Hindlimb muscle (tissue), 1 donor: ENCODE results near the gene NAALADL1. TPM values are rescaled to one million over a fixed set of nuclear protein-coding genes. Genes with fewer than 3 reads are reported as not detected.
"Not testable (repeated sequence)": the region's sequence is repeated elsewhere in the genome, so short reads cannot be mapped to it uniquely, and the experiment has no call there.

Source experiments
- DNase-seq: peaks from one replicate; pipeline ENCODE4 v3.0.0-alpha.2; 2013
- polyA plus RNA-seq: library from polyadenylated mRNA; unstranded; fragments of 120-200 nt; gene quantifications from one replicate; pipeline ENCODE4 v1.2.1, GENCODE V29; 2013; ENCODE audit not compliant: insufficient read length

NAALADL1 gene
- polyA plus RNA-seq, 1 donor, result 7.4 TPM

- DNase-seq, result no peak
Observed at GRCh38 chr11:65008873-65009272, 49.5 kb downstream of the NAALADL1 start.

- no peak for DNase-seq
Observed at GRCh38 chr11:65008016-65008415, 50.3 kb downstream of the NAALADL1 start.

- not testable (repeated sequence) for DNase-seq
Observed at GRCh38 chr11:65003968-65004367, 54.4 kb downstream of the NAALADL1 start.

GRCh38 chr11:65003282-65003681 lies 55.1 kb downstream of the NAALADL1 start:
- DNase-seq, result no peak

DNA sequence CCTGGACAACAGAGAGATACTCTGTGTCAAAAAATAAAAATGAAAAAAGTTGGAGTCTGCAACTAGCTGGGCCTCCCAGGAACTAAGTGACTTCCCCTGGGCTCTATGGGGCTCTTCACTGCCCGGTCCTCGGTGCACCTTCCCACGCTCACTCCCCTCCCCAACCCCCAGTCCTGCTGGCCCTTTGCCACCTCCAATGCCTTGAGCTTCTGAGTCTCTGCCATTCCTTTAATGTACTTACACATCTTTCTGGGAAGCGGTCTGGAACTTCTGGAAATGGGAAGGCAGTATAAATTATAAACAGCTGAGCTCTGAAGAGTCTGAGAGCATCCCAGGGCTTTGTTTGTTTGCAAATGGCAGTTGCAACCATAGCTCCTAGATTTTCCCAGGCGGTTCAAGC lies 55.6 kb downstream of the NAALADL1 start:
- DNase-seq, result no peak

DNA sequence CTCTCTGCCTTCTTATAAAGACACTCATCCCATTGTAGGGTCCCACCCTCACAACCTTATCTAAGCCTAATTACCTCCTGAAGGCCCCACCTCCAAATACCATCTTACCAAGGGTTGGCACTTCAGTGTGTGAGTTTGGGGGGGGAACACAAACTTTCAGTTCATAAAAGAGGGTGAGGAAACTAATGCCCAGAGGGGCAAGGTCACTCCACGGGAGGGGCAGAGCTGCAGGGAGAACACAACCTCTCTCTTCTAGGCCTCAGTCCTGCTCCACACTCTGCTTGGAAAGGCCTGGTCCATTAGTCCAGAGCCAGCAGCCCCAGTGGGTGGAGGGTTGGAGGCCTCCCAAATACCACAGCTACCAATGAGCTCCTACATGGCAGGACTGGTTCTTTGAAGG lies 58.9 kb downstream of the NAALADL1 start:
- DNase-seq, result no peak

- DNase-seq, result no peak
Observed at GRCh38 chr11:64998690-64999431, 59.5 kb downstream of the NAALADL1 start.

- no peak for DNase-seq
Observed at GRCh38 chr11:64998141-64998540, 60.2 kb downstream of the NAALADL1 start.

DNA sequence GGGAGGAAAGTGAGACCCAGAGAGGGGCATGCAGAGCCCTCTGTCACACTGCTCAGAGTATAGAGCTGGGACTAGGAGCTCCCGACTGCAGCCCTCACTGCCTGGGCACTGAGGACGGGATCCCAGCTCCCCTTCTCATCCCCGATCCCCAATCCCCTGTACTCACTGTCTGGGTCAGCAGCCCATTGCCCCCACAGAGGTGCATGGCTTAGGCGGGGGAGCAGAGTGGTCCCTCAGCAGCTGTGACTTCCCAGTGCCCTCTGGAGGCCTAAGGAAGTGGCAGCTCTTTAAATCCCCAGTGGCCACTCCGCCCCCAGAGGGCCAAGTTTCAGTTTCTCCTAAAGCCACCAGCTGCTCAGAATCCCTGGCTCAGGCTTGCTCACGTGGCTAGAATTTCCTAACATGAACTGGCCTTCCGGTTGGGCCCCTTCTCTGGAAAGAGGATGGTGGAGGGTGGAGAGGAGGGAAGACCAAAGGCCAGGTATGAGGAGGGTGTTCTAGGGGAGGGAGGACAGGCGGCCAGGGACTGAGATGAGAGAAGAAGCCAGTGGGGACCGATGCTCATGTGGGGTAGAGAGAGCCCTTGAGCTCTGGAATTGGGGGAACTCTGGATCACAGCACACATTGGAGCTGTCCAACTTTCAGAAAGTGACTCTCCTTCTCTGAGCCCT lies 61.5 kb downstream of the NAALADL1 start, which contains the start of gene BATF2:
TSS of gene BATF2 (minus strand) at position 262 of the 671 bp plus-strand sequence. CDS start at position 205, 57 bp downstream.
- DNase-seq, result no peak

GRCh38 chr11:64996327-64996709 lies 62.0 kb downstream of the NAALADL1 start:
- no peak for DNase-seq

Other genes starting within 250 kb of the NAALADL1 start
- gene MEN1, start 248.0 kb downstream of the NAALADL1 start, polyA plus RNA-seq, result 22.3 TPM
- 1.0 TPM for gene CDC42BPG, start 213.9 kb downstream of the NAALADL1 start, polyA plus RNA-seq
- gene EHD1, start 179.9 kb downstream of the NAALADL1 start, polyA plus RNA-seq, result 133 TPM
- 15.3 TPM for gene ATG2A, start 141.3 kb downstream of the NAALADL1 start, polyA plus RNA-seq
- gene PPP2R5B, start 133.9 kb downstream of the NAALADL1 start, polyA plus RNA-seq, result 11.5 TPM
- not detected for gene GPHA2, start 122.7 kb downstream of the NAALADL1 start, polyA plus RNA-seq
- gene MAJIN, start 86.4 kb downstream of the NAALADL1 start, polyA plus RNA-seq, result not detected
- gene BATF2, start 61.6 kb downstream of the NAALADL1 start, polyA plus RNA-seq, result 0.94 TPM
- 135 TPM for gene ARL2, start 44.4 kb downstream of the NAALADL1 start, polyA plus RNA-seq
- gene SNX15, start 31.1 kb downstream of the NAALADL1 start, polyA plus RNA-seq, result 25.7 TPM
- 15.6 TPM for gene SAC3D1, start 17.3 kb downstream of the NAALADL1 start, polyA plus RNA-seq
- gene CDCA5, start 25.5 kb upstream of the NAALADL1 start, polyA plus RNA-seq, result 11.7 TPM
- 24.1 TPM for gene ZFPL1, start 25.7 kb upstream of the NAALADL1 start, polyA plus RNA-seq
- gene VPS51, start 37.7 kb upstream of the NAALADL1 start, polyA plus RNA-seq, result 162 TPM
- gene TM7SF2, start 53.3 kb upstream of the NAALADL1 start, polyA plus RNA-seq, result 13.1 TPM
- 4.4 TPM for gene ZNHIT2, start 59.1 kb upstream of the NAALADL1 start, polyA plus RNA-seq
- gene FAU, start 63.6 kb upstream of the NAALADL1 start, polyA plus RNA-seq, result 1,052 TPM
- 23.5 TPM for gene MRPL49, start 63.8 kb upstream of the NAALADL1 start, polyA plus RNA-seq
- 41.1 TPM for gene SYVN1, start 76.0 kb upstream of the NAALADL1 start, polyA plus RNA-seq
- gene SPDYC, start 111.7 kb upstream of the NAALADL1 start, polyA plus RNA-seq, result not detected
- gene CAPN1, start 123.4 kb upstream of the NAALADL1 start, polyA plus RNA-seq, result 99.7 TPM
- gene POLA2, start 203.4 kb upstream of the NAALADL1 start, polyA plus RNA-seq, result 36.5 TPM